Type B pancreatic cell (in vitro differentiated cells): ENCODE results near the gene VSIG4. TPM values are rescaled to one million over a fixed set of nuclear protein-coding genes. Genes with fewer than 3 reads are reported as not detected.

ENCODE experiments used
- DNase-seq: peaks from one replicate; pipeline ENCODE4 v3.0.0; 2021; ENCODE audit warnings: mixed read lengths; ENCODE audit not compliant: unreplicated experiment; ENCODE audit errors: extremely low spot score
- H3K27ac Mint-ChIP-seq: 2 replicates; pipeline ENCODE4 v1.8.0; 2021; ENCODE audit warnings: mild to moderate bottlenecking, mixed read lengths
- H3K27me3 Mint-ChIP-seq: 2 replicates; pipeline ENCODE4 v1.8.0; 2021; ENCODE audit warnings: mixed read lengths
- H3K36me3 Mint-ChIP-seq: 2 replicates; pipeline ENCODE4 v1.8.0; 2021; ENCODE audit warnings: mixed read lengths
- H3K4me1 Mint-ChIP-seq: one replicate; pipeline ENCODE4 v1.8.0; 2021; ENCODE audit warnings: mixed read lengths; ENCODE audit not compliant: unreplicated experiment
- H3K4me3 Mint-ChIP-seq: 2 replicates; pipeline ENCODE4 v1.8.0; 2021; ENCODE audit warnings: mild to moderate bottlenecking, mixed read lengths
- H3K9me3 Mint-ChIP-seq: 2 replicates; pipeline ENCODE4 v1.8.0; 2021; ENCODE audit warnings: mixed read lengths
- total RNA-seq: library from RNA; stranded (reverse); gene quantifications from 2 replicates; pipeline ENCODE4 v1.2.1, GENCODE V29; 2021; ENCODE audit warnings: low replicate concordance
- TF ChIP-seq, protein P1 (sequence below): fragments of 200-600 bp; sonication (generic); conservative IDR thresholded peaks from 2 replicates; pipeline ENCODE4 v1.5.0; 2021; ENCODE audit warnings: antibody characterized with exemption, mild to moderate bottlenecking

Gene VSIG4
- total RNA-seq, 1 donor from 2014 or later, result not detected

DNA sequence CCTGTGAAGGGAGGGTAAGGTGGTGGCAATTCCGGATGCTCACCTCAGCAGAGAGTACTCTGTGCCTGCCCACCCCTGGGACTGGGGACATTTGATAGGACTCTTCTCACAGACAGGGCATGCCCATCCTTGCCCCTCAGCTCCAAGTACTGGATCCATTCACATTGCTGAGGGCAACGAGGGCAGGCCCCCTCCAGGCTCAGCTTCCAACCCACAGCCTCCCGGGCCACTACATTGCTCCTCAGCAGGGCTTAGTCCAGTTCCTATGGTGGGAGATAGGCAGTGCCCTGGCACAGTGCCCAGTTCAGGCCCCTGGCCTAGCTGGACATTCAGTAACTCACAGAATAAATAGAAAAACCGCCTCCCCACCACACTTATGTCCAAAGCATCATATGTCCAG is 15.1 kb upstream of the VSIG4 start:
- no peaks in the 10 kb centered on the region for H3K36me3 Mint-ChIP-seq
- no peaks in the 10 kb centered on the region for H3K27me3 Mint-ChIP-seq
- TF ChIP-seq, protein P1, sequence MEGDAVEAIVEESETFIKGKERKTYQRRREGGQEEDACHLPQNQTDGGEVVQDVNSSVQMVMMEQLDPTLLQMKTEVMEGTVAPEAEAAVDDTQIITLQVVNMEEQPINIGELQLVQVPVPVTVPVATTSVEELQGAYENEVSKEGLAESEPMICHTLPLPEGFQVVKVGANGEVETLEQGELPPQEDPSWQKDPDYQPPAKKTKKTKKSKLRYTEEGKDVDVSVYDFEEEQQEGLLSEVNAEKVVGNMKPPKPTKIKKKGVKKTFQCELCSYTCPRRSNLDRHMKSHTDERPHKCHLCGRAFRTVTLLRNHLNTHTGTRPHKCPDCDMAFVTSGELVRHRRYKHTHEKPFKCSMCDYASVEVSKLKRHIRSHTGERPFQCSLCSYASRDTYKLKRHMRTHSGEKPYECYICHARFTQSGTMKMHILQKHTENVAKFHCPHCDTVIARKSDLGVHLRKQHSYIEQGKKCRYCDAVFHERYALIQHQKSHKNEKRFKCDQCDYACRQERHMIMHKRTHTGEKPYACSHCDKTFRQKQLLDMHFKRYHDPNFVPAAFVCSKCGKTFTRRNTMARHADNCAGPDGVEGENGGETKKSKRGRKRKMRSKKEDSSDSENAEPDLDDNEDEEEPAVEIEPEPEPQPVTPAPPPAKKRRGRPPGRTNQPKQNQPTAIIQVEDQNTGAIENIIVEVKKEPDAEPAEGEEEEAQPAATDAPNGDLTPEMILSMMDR, result no peak
- no peaks in the 10 kb centered on the region for H3K4me1 Mint-ChIP-seq
- H3K9me3 Mint-ChIP-seq, result no peaks in the 10 kb centered on the region
- H3K27ac Mint-ChIP-seq, result no peak overlapping the region
- no peak for DNase-seq
- H3K4me3 Mint-ChIP-seq, result no peak overlapping the region

DNA sequence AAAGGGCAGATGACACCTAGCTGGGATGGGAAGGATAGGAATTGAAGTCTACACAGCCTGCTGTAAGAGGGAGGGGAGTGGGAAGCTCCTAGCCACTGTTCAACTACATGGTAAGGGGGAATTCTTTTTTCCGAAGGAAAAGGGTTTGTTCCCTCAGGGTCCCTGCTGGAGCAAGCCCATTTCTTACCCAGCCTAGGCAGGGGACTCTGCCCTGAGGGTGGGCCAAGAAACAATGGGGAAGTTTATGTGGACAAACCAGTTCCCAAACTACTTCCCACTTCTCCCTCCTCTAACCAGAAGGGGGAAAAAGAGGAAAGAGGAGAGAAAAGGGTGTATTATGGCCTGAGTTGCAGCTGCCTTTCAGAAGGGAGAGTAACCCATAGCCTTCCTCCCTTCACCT is 13.5 kb upstream of the VSIG4 start:
- H3K27ac Mint-ChIP-seq, result no peak overlapping the region
- no peaks in the 10 kb centered on the region for H3K4me1 Mint-ChIP-seq
- TF ChIP-seq, protein P1, result no peak
- no peaks in the 10 kb centered on the region for H3K9me3 Mint-ChIP-seq
- H3K27me3 Mint-ChIP-seq, result no peaks in the 10 kb centered on the region
- DNase-seq, result no peak
- H3K4me3 Mint-ChIP-seq, result no peak overlapping the region
- H3K36me3 Mint-ChIP-seq, result no peaks in the 10 kb centered on the region

DNA sequence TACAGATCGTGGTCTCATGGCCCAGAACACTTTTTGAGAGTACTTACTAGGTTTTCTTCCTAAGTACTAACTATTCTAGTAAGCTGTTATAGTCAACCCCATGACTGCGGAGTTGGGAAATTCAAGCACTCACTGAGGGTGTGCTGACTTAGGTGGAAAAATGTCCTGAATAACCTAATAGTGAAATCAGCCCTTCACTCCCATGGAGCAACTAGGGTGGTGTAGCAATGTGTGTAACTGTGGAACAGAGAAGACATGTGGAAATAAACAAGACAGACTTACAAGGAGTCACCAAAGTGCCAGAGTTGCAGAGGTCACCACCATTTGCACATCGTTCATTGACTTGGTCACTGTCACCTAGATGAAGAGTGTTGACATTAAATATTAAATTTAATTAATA is 12.1 kb upstream of the VSIG4 start:
- no peaks in the 10 kb centered on the region for H3K9me3 Mint-ChIP-seq
- H3K27ac Mint-ChIP-seq, result no peak overlapping the region
- H3K4me1 Mint-ChIP-seq, result no peaks in the 10 kb centered on the region
- TF ChIP-seq, protein P1, result no peak
- no peak for DNase-seq
- H3K4me3 Mint-ChIP-seq, result no peak overlapping the region
- H3K36me3 Mint-ChIP-seq, result no peaks in the 10 kb centered on the region
- no peaks in the 10 kb centered on the region for H3K27me3 Mint-ChIP-seq

DNA sequence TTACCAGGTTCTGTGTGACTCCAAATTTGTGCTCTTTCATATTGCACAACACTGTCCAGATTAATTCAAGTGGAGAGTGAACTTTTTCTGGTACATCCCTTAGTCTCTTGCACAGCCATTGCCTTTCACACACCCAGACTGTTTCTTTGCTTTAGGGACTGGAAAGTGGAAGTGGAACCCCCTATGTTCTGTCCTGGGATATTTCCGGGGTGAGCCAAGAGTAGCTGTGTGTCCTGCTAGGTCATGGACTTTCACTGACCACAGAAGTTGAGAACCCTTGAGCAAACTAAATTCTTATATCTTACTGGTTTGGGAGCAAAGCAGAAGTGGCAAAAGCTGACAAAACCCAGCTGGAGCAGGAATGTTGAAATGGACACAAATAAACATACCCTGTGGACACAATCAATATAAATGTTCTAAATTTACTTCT is 10.3 kb upstream of the VSIG4 start:
- H3K9me3 Mint-ChIP-seq, result no peaks in the 10 kb centered on the region
- TF ChIP-seq, protein P1, result no peak
- DNase-seq, result no peak
- no peak overlapping the region for H3K27ac Mint-ChIP-seq
- H3K27me3 Mint-ChIP-seq, result peaks cover 10% of the 10 kb centered on the region
- H3K4me3 Mint-ChIP-seq, result no peak overlapping the region
- no peaks in the 10 kb centered on the region for H3K4me1 Mint-ChIP-seq
- no peaks in the 10 kb centered on the region for H3K36me3 Mint-ChIP-seq

DNA sequence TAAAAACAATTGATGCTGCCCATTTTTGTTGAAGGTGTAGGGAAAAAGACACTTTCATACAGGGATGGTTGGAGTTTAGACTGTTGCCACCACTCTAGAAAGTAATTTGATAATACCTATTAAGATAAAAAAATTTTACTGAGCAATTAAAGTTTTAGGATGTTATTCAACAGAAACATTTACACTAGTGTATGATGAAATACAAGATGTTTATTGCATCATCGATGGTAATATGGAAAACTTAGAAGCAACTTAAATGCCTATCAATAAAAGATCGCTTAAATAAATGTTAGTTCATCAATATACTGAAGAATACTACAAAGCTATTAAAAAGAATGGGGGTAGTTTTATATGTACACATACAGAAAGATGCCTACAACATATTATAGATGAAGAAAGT is 9.2 kb upstream of the VSIG4 start:
- Mint-ChIP-seq H3K9me3 (no peaks in the 10 kb centered on the region), H3K27me3 (peaks cover 10% of the 10 kb centered on the region), H3K4me3 (no peak overlapping the region), H3K27ac (no peak overlapping the region), H3K4me1 (no peaks in the 10 kb centered on the region), H3K36me3 (no peaks in the 10 kb centered on the region)
- TF ChIP-seq, protein P1, result no peak
- no peak for DNase-seq

DNA sequence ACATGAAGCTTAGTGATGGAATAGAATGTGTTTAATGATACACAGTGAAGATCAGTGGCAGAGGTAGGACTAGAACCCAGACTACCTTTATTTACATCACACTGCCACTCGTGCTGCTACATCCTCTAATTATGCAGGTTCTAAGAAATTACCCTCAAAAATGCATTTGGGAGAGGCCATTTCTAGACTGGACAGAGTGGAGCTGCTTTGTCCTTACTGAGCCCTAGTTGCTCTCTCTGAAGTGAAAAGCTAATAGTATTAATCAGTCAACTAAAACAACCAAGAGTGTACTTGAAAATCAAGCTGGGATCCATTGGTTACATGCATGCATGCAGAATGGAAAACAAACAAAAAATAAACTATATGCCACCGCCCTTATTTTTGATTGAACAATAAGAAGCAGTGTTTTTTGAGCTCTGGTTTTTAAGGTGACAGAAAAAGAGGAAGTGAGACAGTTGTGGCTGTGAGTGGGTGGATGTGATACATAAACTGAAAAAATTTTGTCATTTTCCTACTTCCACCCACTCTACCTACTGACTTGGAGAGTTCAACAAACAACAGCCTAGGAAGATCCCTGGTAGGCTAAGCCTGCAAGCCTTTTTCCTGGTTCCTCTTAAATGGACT is 6.8 kb upstream of the VSIG4 start:
- Mint-ChIP-seq H3K36me3 (no peaks in the 10 kb centered on the region), H3K9me3 (no peaks in the 10 kb centered on the region), H3K27ac (no peak overlapping the region), H3K4me3 (no peak overlapping the region), H3K27me3 (peaks cover 10% of the 10 kb centered on the region), H3K4me1 (no peaks in the 10 kb centered on the region)
- TF ChIP-seq, protein P1, result no peak
- no peak for DNase-seq
